DOHH2 (cell line): ENCODE data around the gene LSAMP.

ENCODE experiments used
- H3F3A ChIP-seq: fragments of 200-600 bp; sonication (generic), shearing (Covaris generic); 2 replicates; pipeline ENCODE4 v1.6.0; 2016; ENCODE audit warnings: antibody characterized with exemption, mild to moderate bottlenecking; ENCODE audit not compliant: control insufficient read depth, insufficient read depth
- H3K27ac ChIP-seq: fragments of 200-600 bp; sonication (generic); 2 replicates; pipeline ENCODE4 v1.5.1; 2014; ENCODE audit warnings: low read depth, mild to moderate bottlenecking, low read length, moderate library complexity
- H3K27me3 ChIP-seq: fragments of 200-600 bp; sonication (generic); 2 replicates; pipeline ENCODE4 v1.6.1; 2014; ENCODE audit warnings: mild to moderate bottlenecking, low read length, mixed read lengths; ENCODE audit not compliant: control insufficient read depth
- H3K36me3 ChIP-seq: fragments of 200-600 bp; sonication (generic); 2 replicates; pipeline ENCODE4 v1.6.1; 2014; ENCODE audit warnings: mild to moderate bottlenecking, low read length, moderate library complexity, mixed read lengths; ENCODE audit not compliant: control insufficient read depth
- H3K4me1 ChIP-seq: fragments of 200-600 bp; sonication (generic); 2 replicates; pipeline ENCODE4 v1.6.1; 2014; ENCODE audit warnings: mild to moderate bottlenecking, low read length, mixed read lengths; ENCODE audit not compliant: control insufficient read depth
- H3K4me2 ChIP-seq: fragments of 200-600 bp; sonication (generic); 2 replicates; pipeline ENCODE4 v1.6.0; 2014; ENCODE audit warnings: mild to moderate bottlenecking, low read length, moderate library complexity
- H3K4me3 ChIP-seq: fragments of 200-600 bp; sonication (generic); 2 replicates; pipeline ENCODE4 v1.5.1; 2014; ENCODE audit warnings: mild to moderate bottlenecking, low read length, mixed read lengths
- H3K79me2 ChIP-seq: fragments of 200-600 bp; sonication (generic); 2 replicates; pipeline ENCODE4 v1.6.1; 2014; ENCODE audit warnings: mild to moderate bottlenecking, low read length, mixed read lengths; ENCODE audit not compliant: control insufficient read depth
- H3K9me2 ChIP-seq: fragments of 200-600 bp; sonication (generic); replicated peaks from 2 replicates; pipeline ENCODE4 v1.6.1; 2014; ENCODE audit warnings: mild to moderate bottlenecking, low read length, mixed read lengths; ENCODE audit not compliant: control insufficient read depth
- H3K9me3 ChIP-seq: fragments of 200-600 bp; sonication (generic); 2 replicates; pipeline ENCODE4 v1.6.1; 2014; ENCODE audit warnings: antibody characterized with exemption, low read length, mixed read lengths; ENCODE audit not compliant: control insufficient read depth, insufficient read depth
- H4K20me1 ChIP-seq: fragments of 200-600 bp; sonication (generic); 2 replicates; pipeline ENCODE4 v1.6.0; 2014; ENCODE audit warnings: low read depth, mild to moderate bottlenecking, antibody characterized with exemption, low read length, moderate library complexity; ENCODE audit not compliant: control insufficient read depth, insufficient read depth
- CTCF ChIP-seq: fragments of 200-600 bp; sonication (generic); IDR thresholded peaks from one replicate; pipeline ENCODE4 v1.5.1; 2014; ENCODE audit warnings: antibody characterized with exemption, mild to moderate bottlenecking, low read depth, low read length; ENCODE audit not compliant: poor library complexity, severe bottlenecking
- EZH2phosphoT487 ChIP-seq: fragments of 200-600 bp; sonication (generic); IDR thresholded peaks from 2 replicates; pipeline ENCODE4 v1.6.1; 2017; ENCODE audit warnings: borderline replicate concordance, mild to moderate bottlenecking, antibody characterized with exemption, low read length, moderate library complexity, mixed read lengths

The LSAMP gene

GRCh38 chr3:116285781-116286421 is 159.4 kb downstream of the LSAMP start:
- no peak overlapping the region for H3K27ac ChIP-seq
- no peak overlapping the region for H3K4me3 ChIP-seq

GRCh38 chr3:116281313-116282143 is 163.8 kb downstream of the LSAMP start:
- H3K27ac ChIP-seq: no peak overlapping the region
- no peaks in the 10 kb centered on the region for H4K20me1 ChIP-seq
- H3K79me2 ChIP-seq: no peaks in the 10 kb centered on the region
- no peak overlapping the region for H3K4me2 ChIP-seq
- H3K9me3 ChIP-seq: no peaks in the 10 kb centered on the region
- no peaks in the 10 kb centered on the region for H3K27me3 ChIP-seq
- no peaks in the 10 kb centered on the region for H3K4me1 ChIP-seq
- H3K4me3 ChIP-seq: no peak overlapping the region
- no peaks in the 10 kb centered on the region for H3F3A ChIP-seq
- H3K9me2 ChIP-seq: no peaks in the 10 kb centered on the region
- no peaks in the 10 kb centered on the region for H3K36me3 ChIP-seq
- TF ChIP-seq CTCF: no peak
- TF ChIP-seq EZH2phosphoT487: no peak

More at GRCh38 chr3:116285781-116286421, 159.4 kb downstream of the LSAMP start:
- Histone ChIP-seq H3K9me2 (no peaks in the 10 kb centered on the region), H3K9me3 (no peaks in the 10 kb centered on the region), H3K4me2 (no peak overlapping the region), H3F3A (no peaks in the 10 kb centered on the region), H3K4me1 (no peaks in the 10 kb centered on the region), H3K79me2 (no peaks in the 10 kb centered on the region), H4K20me1 (no peaks in the 10 kb centered on the region), H3K27me3 (no peaks in the 10 kb centered on the region), H3K36me3 (no peaks in the 10 kb centered on the region)
- TF ChIP-seq EZH2phosphoT487: no peak
- no peak for TF ChIP-seq CTCF

GRCh38 chr3:116280130-116280740 is 165.1 kb downstream of the LSAMP start:
- Histone ChIP-seq H3K36me3 (no peaks in the 10 kb centered on the region), H3K4me1 (no peaks in the 10 kb centered on the region), H3K27ac (no peak overlapping the region), H3K4me2 (no peak overlapping the region), H3K27me3 (no peaks in the 10 kb centered on the region), H3K79me2 (no peaks in the 10 kb centered on the region), H3F3A (no peaks in the 10 kb centered on the region), H4K20me1 (no peaks in the 10 kb centered on the region), H3K9me3 (no peaks in the 10 kb centered on the region), H3K4me3 (no peak overlapping the region), H3K9me2 (no peaks in the 10 kb centered on the region)
- TF ChIP-seq EZH2phosphoT487 (no peak), CTCF (no peak)
